HEK293T (cell line): ENCODE data around the gene RNF149.
A peak's percentile ranks its signal among the peaks of the same experiment; 100 is the strongest.

Experiments
- CTCF ChIA-PET: fragments of 350-600 bp; formaldehyde crosslinking; extraction: SDS; loops from one replicate; lab custom pipeline; 2021; ENCODE audit warnings: antibody characterized with exemption, inconsistent platforms; lab: Yijun Ruan, JAX
- POLR2A ChIA-PET: fragments of 350-600 bp; formaldehyde crosslinking; extraction: SDS; loops from one replicate; lab custom pipeline; 2020; ENCODE audit warnings: antibody characterized with exemption, inconsistent platforms; lab: Yijun Ruan, JAX
- DNase-seq: peaks from one replicate; pipeline ENCODE4 v3.0.0; 2012; ENCODE audit warnings: mixed read lengths; ENCODE audit errors: extremely low spot score
- ARNT ChIP-seq: fragments of 450-650 bp; IDR thresholded peaks from 2 replicates; pipeline ENCODE4 v1.6.1; 2017; ENCODE audit warnings: mild to moderate bottlenecking
- BHLHE40 ChIP-seq: fragments of 450-650 bp; IDR thresholded peaks from 2 replicates; pipeline ENCODE4 v1.6.1; 2016; ENCODE audit warnings: mild to moderate bottlenecking, moderate library complexity, borderline replicate concordance
- CTBP1 ChIP-seq: fragments of 450-650 bp; IDR thresholded peaks from 2 replicates; pipeline ENCODE4 v1.6.1; 2016; ENCODE audit warnings: borderline replicate concordance
- ELF4 ChIP-seq: fragments of 450-650 bp; IDR thresholded peaks from 2 replicates; pipeline ENCODE4 v1.6.1; 2017; ENCODE audit warnings: antibody characterized with exemption
- FOXA1 ChIP-seq: fragments of 450-650 bp; IDR thresholded peaks from 2 replicates; pipeline ENCODE4 v1.6.1; 2016; ENCODE audit warnings: mild to moderate bottlenecking
- FOXK2 ChIP-seq: fragments of 450-650 bp; IDR thresholded peaks from 2 replicates; pipeline ENCODE4 v1.6.1; 2016; ENCODE audit warnings: mild to moderate bottlenecking
- FOXM1 ChIP-seq: fragments of 450-650 bp; IDR thresholded peaks from 2 replicates; pipeline ENCODE4 v1.6.1; 2017; ENCODE audit warnings: mild to moderate bottlenecking, borderline replicate concordance
- HDGF ChIP-seq: fragments of 450-650 bp; IDR thresholded peaks from 2 replicates; pipeline ENCODE4 v1.6.1; 2017; ENCODE audit warnings: antibody characterized with exemption, borderline replicate concordance
- L3MBTL2 ChIP-seq: fragments of 450-650 bp; conservative IDR thresholded peaks from 2 replicates; pipeline ENCODE4 v1.6.1; 2016; ENCODE audit warnings: mild to moderate bottlenecking
- LEF1 ChIP-seq: fragments of 450-650 bp; IDR thresholded peaks from 2 replicates; pipeline ENCODE4 v1.6.1; 2017; ENCODE audit warnings: mild to moderate bottlenecking, borderline replicate concordance
- NFRKB ChIP-seq: fragments of 450-650 bp; IDR thresholded peaks from 2 replicates; pipeline ENCODE4 v1.6.1; 2016; ENCODE audit warnings: mild to moderate bottlenecking, moderate library complexity
- SP1 ChIP-seq: fragments of 450-650 bp; IDR thresholded peaks from 2 replicates; pipeline ENCODE4 v1.6.1; 2017
- SUZ12 ChIP-seq: fragments of 450-650 bp; IDR thresholded peaks from 2 replicates; pipeline ENCODE4 v1.6.1; 2016; ENCODE audit warnings: mild to moderate bottlenecking
- TARDBP ChIP-seq: fragments of 450-650 bp; IDR thresholded peaks from 2 replicates; pipeline ENCODE4 v1.6.1; 2016
- ZNF384 ChIP-seq: fragments of 450-650 bp; IDR thresholded peaks from 2 replicates; pipeline ENCODE4 v1.6.1; 2016
- TF ChIP-seq, protein P1 (sequence below): fragments of 450-650 bp; IDR thresholded peaks from 2 replicates; pipeline ENCODE4 v1.6.1; 2016

RNF149 gene

DNA sequence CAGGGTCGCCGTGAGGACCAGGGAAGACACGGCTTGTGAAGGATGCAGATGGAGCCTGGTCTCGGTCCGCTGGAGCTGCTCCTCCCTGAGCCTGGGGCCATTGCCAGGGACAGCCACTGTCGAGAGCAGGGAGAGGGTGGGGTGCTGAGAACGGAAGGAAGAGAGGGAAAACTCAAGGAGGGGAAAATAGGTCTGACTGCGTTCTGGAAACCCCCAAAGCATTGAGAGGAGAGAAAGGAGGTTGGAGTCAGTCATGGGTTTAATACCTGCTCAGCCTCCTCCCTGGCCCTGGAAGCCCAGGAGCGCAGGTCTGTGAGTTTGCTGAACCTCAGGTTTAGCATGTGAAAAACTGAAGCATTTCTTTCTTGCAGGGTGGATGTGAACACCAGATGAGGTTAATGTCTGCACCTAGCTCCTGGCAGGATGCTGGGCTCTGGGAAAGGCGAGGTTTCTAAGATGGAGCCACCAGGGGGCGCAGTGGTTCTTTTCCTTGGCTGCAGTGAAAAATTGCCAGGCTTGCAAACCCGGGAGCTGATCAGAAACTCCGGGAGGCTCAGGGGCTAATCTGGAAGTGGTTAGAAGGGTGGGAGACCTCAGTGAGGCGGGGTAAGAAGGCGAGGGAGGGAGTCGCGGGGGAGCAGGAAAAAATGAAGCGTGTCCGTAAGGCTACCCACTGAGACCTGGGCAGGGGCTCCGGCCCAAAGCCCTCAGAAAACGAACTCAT is 33.6 kb upstream of the RNF149 start:
- POLR2A ChIA-PET: interaction anchor here (1.0 to 1.3 kb wide), 2 partner anchors 46 to 90 kb away, joined by 3 read pairs; no protein-coding TSS in a partner anchor
- no peak for TF ChIP-seq ZNF384
- TF ChIP-seq L3MBTL2: no peak
- no peak for TF ChIP-seq NFRKB
- TF ChIP-seq FOXA1: no peak
- no peak for TF ChIP-seq FOXM1
- TF ChIP-seq, protein P1, sequence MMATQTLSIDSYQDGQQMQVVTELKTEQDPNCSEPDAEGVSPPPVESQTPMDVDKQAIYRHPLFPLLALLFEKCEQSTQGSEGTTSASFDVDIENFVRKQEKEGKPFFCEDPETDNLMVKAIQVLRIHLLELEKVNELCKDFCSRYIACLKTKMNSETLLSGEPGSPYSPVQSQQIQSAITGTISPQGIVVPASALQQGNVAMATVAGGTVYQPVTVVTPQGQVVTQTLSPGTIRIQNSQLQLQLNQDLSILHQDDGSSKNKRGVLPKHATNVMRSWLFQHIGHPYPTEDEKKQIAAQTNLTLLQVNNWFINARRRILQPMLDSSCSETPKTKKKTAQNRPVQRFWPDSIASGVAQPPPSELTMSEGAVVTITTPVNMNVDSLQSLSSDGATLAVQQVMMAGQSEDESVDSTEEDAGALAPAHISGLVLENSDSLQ: no peak
- no peak for TF ChIP-seq ARNT
- no peak for TF ChIP-seq HDGF
- TF ChIP-seq SP1: no peak
- no peak for TF ChIP-seq LEF1
- no peak for TF ChIP-seq BHLHE40
- no peak for TF ChIP-seq SUZ12
- no peak for TF ChIP-seq CTBP1
- no peak for TF ChIP-seq ELF4
- no peak for TF ChIP-seq FOXK2
- no peak for TF ChIP-seq TARDBP
- CTCF ChIA-PET: interaction anchor here (0.6 to 2.6 kb wide), 17 partner anchors 8 to 615 kb away, joined by 3 to 13 read pairs (median 4); partner anchors contain the start of gene CREG2
- DNase-seq: peak; percentile 84

DNA sequence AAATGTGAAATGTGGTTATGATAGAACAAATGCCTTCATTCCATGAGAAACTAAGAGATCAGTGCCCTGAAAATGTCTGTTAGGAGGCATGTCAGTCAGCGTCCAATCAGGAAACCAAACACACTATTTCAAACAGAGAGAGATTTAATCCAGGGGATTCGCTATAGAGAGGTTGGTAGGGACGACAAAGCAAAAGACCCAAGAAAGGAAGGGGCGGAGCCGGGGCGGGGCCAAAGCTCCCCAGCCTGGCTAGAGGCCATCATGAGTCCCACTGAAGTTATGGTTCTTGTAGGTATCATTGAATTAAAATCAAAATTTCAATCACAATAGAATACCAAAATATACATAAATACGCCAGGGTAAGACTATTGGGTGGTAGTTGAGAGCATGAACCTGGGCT is 32.9 kb upstream of the RNF149 start:
- peak; percentile 23 for DNase-seq
- TF ChIP-seq FOXK2 (no peak), SP1 (no peak), BHLHE40 (no peak), FOXM1 (no peak), ARNT (no peak), CTBP1 (no peak), L3MBTL2 (no peak), HDGF (no peak), LEF1 (no peak), NFRKB (no peak), ZNF384 (no peak), SUZ12 (no peak), ELF4 (no peak), TARDBP (no peak), FOXA1 (no peak)
- TF ChIP-seq, protein P1: no peak
- POLR2A ChIA-PET: interaction anchor here (1.3 kb wide), 1 partner anchor 89 kb away, joined by 3 read pairs; no protein-coding TSS in a partner anchor
- CTCF ChIA-PET: interaction anchor here (0.7 to 2.6 kb wide), 9 partner anchors 8 to 71 kb away, joined by 3 to 13 read pairs (median 7); partner anchors contain the start of gene CREG2

DNA sequence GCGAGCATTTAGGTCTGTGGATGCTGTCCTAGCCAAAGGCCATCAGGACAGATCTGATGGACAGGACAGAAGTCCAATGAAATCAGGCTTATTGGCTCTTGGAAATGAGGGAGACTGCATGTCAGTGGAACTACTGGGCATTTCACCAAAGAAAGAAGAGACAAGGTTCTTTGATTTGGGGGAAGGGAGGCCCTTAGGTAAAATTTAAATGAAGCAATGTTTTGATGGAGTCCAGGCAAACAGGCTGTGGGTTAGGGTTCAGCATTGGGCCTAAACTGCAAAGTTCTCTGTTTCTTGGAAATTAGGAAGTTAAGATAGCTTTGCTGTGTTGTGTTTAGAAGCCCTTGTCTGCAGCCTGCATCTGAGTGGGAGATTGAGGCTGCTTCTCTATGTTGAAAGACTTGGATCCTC is 31.6 kb upstream of the RNF149 start:
- CTCF ChIA-PET: no interaction called here
- TF ChIP-seq, protein P1: peak; percentile 83
- TF ChIP-seq SUZ12: no peak

DNA sequence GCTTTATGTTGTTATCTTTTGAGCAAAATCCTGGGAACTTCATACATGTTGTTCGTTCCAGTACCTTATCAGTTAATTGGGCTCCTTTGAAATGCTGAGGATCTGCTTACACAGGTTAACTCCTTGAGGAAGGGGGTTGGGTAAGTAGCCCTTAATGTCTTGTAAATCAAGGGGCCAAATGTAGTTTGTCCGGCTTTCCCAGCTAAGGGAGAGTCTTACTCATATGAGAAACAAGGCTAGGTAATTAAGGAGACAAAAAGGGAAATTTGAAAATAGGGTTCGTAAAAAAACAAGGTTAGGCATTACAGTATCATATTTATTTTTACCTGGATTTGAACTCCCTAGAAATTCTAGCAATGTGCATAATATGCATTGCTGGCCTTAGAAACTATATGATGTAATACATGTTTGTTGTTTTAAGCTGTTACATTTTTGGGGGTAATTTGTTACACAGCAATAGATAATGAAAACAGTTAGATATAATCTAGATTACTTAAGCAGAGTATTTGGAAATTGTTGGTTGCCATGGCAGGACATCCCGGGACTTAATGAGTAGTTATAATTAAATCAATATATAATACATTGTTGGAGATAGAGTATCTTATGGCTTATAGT is 30.9 kb upstream of the RNF149 start:
- ChIA-PET POLR2A (interaction anchor here (0.8 kb wide), 1 partner anchor 31 kb away, joined by 3 read pairs; the partner anchor contains the start of gene RNF149), CTCF (interaction anchor here (0.6 to 1.3 kb wide), 2 partner anchors 24 to 50 kb away, joined by 3 read pairs; no protein-coding TSS in a partner anchor)
- TF ChIP-seq SUZ12: no peak
- no peak for TF ChIP-seq L3MBTL2
- no peak for DNase-seq

More for the DNA sequence above, 31.6 kb upstream of the RNF149 start:
- POLR2A ChIA-PET: interaction anchor here (0.8 kb wide), 1 partner anchor 31 kb away, joined by 3 read pairs; the partner anchor contains the start of gene RNF149
- no peak for DNase-seq

DNA sequence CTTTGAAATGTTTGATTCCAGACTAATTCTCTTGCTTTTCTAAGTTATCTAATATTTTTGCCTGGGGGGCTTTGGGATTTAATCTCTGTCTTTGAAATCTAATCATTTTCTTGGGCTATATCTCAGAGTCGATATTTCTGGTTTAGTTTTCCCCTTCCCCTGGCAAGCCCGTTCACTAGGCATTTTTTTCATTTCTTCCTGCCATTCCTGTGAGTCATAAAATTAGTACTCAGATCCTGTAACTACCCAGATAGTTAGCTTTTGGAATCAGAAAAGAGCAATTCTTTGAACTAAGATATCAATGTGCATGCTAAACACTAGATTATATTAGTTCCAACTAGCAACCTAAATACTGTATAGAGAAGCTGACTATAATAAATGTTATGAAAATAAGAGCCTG is 29.4 kb upstream of the RNF149 start:
- no peak for DNase-seq

More for the DNA sequence above, 29.4 kb upstream of the RNF149 start:
- CTCF ChIA-PET: no interaction called here
- TF ChIP-seq CTBP1 (no peak), TARDBP (no peak), BHLHE40 (no peak), SP1 (no peak), LEF1 (no peak), ZNF384 (no peak), ARNT (no peak), FOXM1 (no peak), L3MBTL2 (no peak), SUZ12 (no peak), HDGF (no peak), FOXK2 (no peak), ELF4 (no peak), NFRKB (no peak), FOXA1 (no peak)
- TF ChIP-seq, protein P1: no peak
- POLR2A ChIA-PET: no interaction called here
